ENCODE data around the gene INHBA.
A peak's percentile ranks its signal among the peaks of the same experiment; 100 is the strongest.

Gene INHBA

DNA sequence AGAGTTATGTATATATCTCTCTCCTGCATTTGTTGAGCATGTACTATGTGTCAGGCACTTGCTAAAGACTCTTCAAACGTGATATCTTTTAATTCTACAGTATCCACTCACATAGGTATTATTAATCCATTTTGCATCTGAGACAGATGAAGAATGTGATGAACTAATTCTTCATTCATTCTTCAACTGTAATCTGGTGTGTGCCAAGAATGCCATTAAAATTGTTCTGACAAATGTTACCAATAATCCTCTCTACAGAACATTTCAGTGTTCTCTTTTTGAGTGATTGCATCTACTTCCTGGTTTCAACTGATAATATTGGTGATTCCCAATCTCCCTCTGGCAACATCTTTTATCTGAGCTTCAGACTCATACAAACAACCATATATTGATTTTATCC is 18.0 kb upstream of the INHBA start:
- DNase-seq: no peak
- Histone ChIP-seq H3K27ac (no peak overlapping the region), H3K27me3 (replicated peaks) (no peaks in the 10 kb centered on the region), H3K36me3 (replicated peaks) (no peaks in the 10 kb centered on the region), H3K4me3 (ENCODE audit: low read depth, low read length) (no peak overlapping the region)
- in situ Hi-C loops (cut with HindIII; ENCODE audit: low pct_ligation_motif_present, low sequenced_read_pairs): loop anchor here (25.0 kb wide), 1 partner anchor 191 kb away; no protein-coding TSS in a partner anchor
- TF ChIP-seq, protein P1, sequence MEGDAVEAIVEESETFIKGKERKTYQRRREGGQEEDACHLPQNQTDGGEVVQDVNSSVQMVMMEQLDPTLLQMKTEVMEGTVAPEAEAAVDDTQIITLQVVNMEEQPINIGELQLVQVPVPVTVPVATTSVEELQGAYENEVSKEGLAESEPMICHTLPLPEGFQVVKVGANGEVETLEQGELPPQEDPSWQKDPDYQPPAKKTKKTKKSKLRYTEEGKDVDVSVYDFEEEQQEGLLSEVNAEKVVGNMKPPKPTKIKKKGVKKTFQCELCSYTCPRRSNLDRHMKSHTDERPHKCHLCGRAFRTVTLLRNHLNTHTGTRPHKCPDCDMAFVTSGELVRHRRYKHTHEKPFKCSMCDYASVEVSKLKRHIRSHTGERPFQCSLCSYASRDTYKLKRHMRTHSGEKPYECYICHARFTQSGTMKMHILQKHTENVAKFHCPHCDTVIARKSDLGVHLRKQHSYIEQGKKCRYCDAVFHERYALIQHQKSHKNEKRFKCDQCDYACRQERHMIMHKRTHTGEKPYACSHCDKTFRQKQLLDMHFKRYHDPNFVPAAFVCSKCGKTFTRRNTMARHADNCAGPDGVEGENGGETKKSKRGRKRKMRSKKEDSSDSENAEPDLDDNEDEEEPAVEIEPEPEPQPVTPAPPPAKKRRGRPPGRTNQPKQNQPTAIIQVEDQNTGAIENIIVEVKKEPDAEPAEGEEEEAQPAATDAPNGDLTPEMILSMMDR (IDR thresholded peaks at IDR 0.05; ENCODE audit: low read depth, low read length, missing control alignments): no peak

- TF ChIP-seq, protein P1 (IDR thresholded peaks at IDR 0.05; ENCODE audit: low read depth, low read length, missing control alignments): no peak
- no peak overlapping the region for H3K4me3 ChIP-seq (ENCODE audit: low read depth, low read length)
- DNase-seq: no peak
These were observed 17.2 kb upstream of the INHBA start for GRCh38 chr7:41720046-41720445.

DNA sequence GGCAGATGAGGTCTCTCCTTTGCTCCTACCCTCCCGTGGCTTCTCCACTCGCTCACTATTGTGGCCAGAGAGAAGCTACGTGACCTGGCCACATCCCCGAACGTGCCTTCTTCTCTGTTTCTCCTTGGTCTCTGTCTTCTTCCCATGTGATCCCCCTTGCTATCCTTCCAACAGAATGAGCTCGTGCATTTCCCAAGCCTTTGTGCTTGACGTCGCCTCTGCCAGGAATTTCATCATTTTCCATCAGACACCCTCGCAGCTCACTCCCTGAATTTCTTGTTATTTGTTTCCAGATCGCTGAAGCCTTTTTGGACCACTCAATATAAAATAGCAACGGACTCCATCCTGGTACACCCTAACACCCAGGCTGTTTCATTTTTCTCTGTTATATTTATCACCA is 13.8 kb upstream of the INHBA start:
- in situ Hi-C loops (cut with HindIII; ENCODE audit: low pct_ligation_motif_present, low sequenced_read_pairs): loop anchor here (25.0 kb wide), 1 partner anchor 196 kb away; no protein-coding TSS in a partner anchor
- no peaks in the 10 kb centered on the region for H3K36me3 ChIP-seq (replicated peaks)
- no peak for DNase-seq
- no peaks in the 10 kb centered on the region for H3K27me3 ChIP-seq (replicated peaks)
- H3K27ac ChIP-seq: no peak overlapping the region
- no peak overlapping the region for H3K4me3 ChIP-seq (ENCODE audit: low read depth, low read length)
- TF ChIP-seq, protein P1 (IDR thresholded peaks at IDR 0.05; ENCODE audit: low read depth, low read length, missing control alignments): no peak

More at GRCh38 chr7:41720046-41720445, 17.2 kb upstream of the INHBA start:
- H3K27ac ChIP-seq: no peak overlapping the region
- no peaks in the 10 kb centered on the region for H3K36me3 ChIP-seq (replicated peaks)
- H3K27me3 ChIP-seq (replicated peaks): no peaks in the 10 kb centered on the region
- in situ Hi-C loops (cut with HindIII; ENCODE audit: low pct_ligation_motif_present, low sequenced_read_pairs): loop anchor here (25.0 kb wide), 1 partner anchor 192 kb away; no protein-coding TSS in a partner anchor

GRCh38 chr7:41715000-41715399 is 12.1 kb upstream of the INHBA start:
- DNase-seq: no peak

DNA sequence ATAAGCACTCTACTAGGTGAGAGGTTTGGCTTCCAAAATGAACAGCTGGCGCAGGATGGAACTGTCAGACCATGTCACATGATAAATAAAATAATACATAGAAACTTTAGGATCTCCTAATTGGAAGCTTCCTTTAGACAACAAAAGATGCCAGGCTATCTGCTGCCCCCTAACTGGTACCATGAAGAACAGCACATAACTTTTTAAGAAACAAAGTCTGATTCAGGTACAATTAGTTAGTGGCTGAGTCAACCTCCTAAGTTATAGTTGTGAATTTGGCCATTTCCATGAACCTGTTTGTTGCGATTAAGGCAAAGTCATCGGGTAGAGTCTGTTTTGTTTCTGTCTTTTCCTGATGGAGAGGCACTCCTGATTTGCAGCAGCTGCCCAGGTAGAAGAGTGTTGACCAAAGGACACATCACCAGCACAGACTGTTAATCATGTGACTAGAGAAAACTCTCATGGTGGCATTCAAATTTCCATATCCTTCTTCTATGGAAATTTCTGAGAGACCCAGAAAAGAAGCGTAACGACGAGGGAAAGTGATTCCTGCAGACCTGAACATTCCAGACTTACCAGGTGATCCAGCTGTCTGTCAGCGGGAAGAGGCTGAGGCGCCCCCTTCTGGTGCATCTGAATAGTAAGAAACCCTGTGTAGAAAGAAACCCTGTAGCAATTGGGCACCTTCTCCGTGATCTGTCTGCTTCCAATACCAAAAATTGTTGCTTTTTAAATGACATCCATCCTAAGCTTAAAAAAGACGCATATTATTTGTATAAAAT is 8.6 kb upstream of the INHBA start:
- in situ Hi-C loops (cut with HindIII; ENCODE audit: low pct_ligation_motif_present, low sequenced_read_pairs): loop anchor here (25.0 kb wide), 1 partner anchor 201 kb away; no protein-coding TSS in a partner anchor

More at GRCh38 chr7:41715000-41715399, 12.1 kb upstream of the INHBA start:
- TF ChIP-seq, protein P1 (IDR thresholded peaks at IDR 0.05; ENCODE audit: low read depth, low read length, missing control alignments): no peak
- in situ Hi-C loops (cut with HindIII; ENCODE audit: low pct_ligation_motif_present, low sequenced_read_pairs): loop anchor here (25.0 kb wide), 1 partner anchor 197 kb away; no protein-coding TSS in a partner anchor
- Histone ChIP-seq H3K36me3 (replicated peaks) (no peaks in the 10 kb centered on the region), H3K27me3 (replicated peaks) (no peaks in the 10 kb centered on the region), H3K27ac (no peak overlapping the region), H3K4me3 (ENCODE audit: low read depth, low read length) (no peak overlapping the region)

More for the DNA sequence above, 8.6 kb upstream of the INHBA start:
- no peaks in the 10 kb centered on the region for H3K27me3 ChIP-seq (replicated peaks)
- H3K4me3 ChIP-seq (ENCODE audit: low read depth, low read length): no peak overlapping the region
- no peak for DNase-seq
- TF ChIP-seq, protein P1 (IDR thresholded peaks at IDR 0.05; ENCODE audit: low read depth, low read length, missing control alignments): peak; percentile 68
- no peaks in the 10 kb centered on the region for H3K36me3 ChIP-seq (replicated peaks)
- no peak overlapping the region for H3K27ac ChIP-seq

Data from brain microvascular endothelial cell (primary cell).